HepG2 (cell line): ENCODE data around the gene EGR4. TPM values are rescaled to one million over a fixed set of nuclear protein-coding genes. Genes with fewer than 3 reads are reported as not detected.

Experiments used
- ATAC-seq: fragments of 200-7000 bp; cut with Tn5 transposase; 3 replicates; pipeline ENCODE4 v1.9.1; 2020; ENCODE audit warnings: mild to moderate bottlenecking, moderate library complexity
- BruUV-seq: library from RNA; stranded (reverse); fragments of 400-500 nt; replicated peaks from 2 replicates; lab custom pipeline; 2021; lab: Mats Ljungman, UMichigan
- CTCF ChIA-PET: fragments of 300-600 bp; formaldehyde crosslinking; extraction: SDS; loops from one replicate; lab custom pipeline; 2021; ENCODE audit warnings: low total read pairs, inconsistent platforms, low intra/inter-chr PET ratio; lab: Yijun Ruan, JAX
- POLR2A ChIA-PET: fragments of 350-600 bp; sonication (Branson Sonifier 250); formaldehyde crosslinking; loops from one replicate; lab custom pipeline; 2020; ENCODE audit warnings: antibody characterized with exemption, inconsistent platforms; lab: Yijun Ruan, JAX
- DNase-seq: peaks from one replicate; pipeline ENCODE4 v3.0.0-alpha.2; 2015; ENCODE audit warnings: low spot score
- FAIRE-seq: peaks from 3 replicates; lab custom pipeline; 2011; peaks lifted over from hg19 to GRCh38; lab: Jason Lieb, UNC
- H2AFZ ChIP-seq: one replicate; pipeline ENCODE4 v1.6.1; 2011; ENCODE audit warnings: low read length, inconsistent platforms
- H3K27ac ChIP-seq: fragments of 300-600 bp; 3 replicates; pipeline ENCODE4 v1.8.0; 2011; ENCODE audit warnings: mixed run types, mild to moderate bottlenecking, mixed read lengths, low read length, inconsistent platforms; ENCODE audit not compliant: insufficient read depth; ENCODE audit errors: extremely low read length
- H3K27me3 ChIP-seq, 2 experiments: fragments of 200-600 bp in 1 of 2; 2 replicates in 1 of 2; 3 replicates in 1 of 2; pipeline versions ENCODE4 v1.6.0 to v1.8.0; 2011; ENCODE audit warnings: low read length in 2 of 2, mild to moderate bottlenecking in 2 of 2, moderate library complexity in 2 of 2, inconsistent platforms in 1 of 2; ENCODE audit not compliant: insufficient read depth in 2 of 2, control insufficient read depth in 1 of 2
- H3K36me3 ChIP-seq, 2 experiments: fragments of 200-600 bp in 1 of 2; replicated peaks in 1 of 2; 2 replicates in 1 of 2; 3 replicates in 1 of 2; pipeline versions ENCODE4 v1.5.1 to v1.8.0; 2011; ENCODE audit warnings: low read length in 2 of 2, inconsistent platforms in 1 of 2; ENCODE audit not compliant: insufficient read depth in 2 of 2, control insufficient read depth in 1 of 2
- H3K4me1 ChIP-seq: 2 replicates; pipeline ENCODE4 v1.5.1; 2012; ENCODE audit warnings: low read length, inconsistent platforms; ENCODE audit not compliant: insufficient read depth
- H3K4me2 ChIP-seq: 2 replicates; pipeline ENCODE4 v1.6.0; 2011; ENCODE audit warnings: low read depth, low read length, inconsistent platforms
- H3K4me3 ChIP-seq, 3 experiments: fragments of 200-600 bp in 1 of 3; sonication (generic), shearing (Covaris generic) in 1 of 3; replicated peaks in 1 of 3; 2 replicates each; pipeline ENCODE4 v1.5.1; 2011 to 2016; ENCODE audit warnings: low read length in 3 of 3, inconsistent platforms in 2 of 3, low read depth in 2 of 3, mild to moderate bottlenecking in 2 of 3, control low read depth in 1 of 3, mixed read lengths in 1 of 3; ENCODE audit not compliant: insufficient read depth in 1 of 3
- H3K79me2 ChIP-seq: one replicate; pipeline ENCODE4 v1.6.1; 2011; ENCODE audit warnings: low read length, inconsistent platforms; ENCODE audit not compliant: insufficient read depth
- H3K9ac ChIP-seq: 2 replicates; pipeline ENCODE4 v1.6.0; 2011; ENCODE audit warnings: mild to moderate bottlenecking, low read depth, low read length, inconsistent platforms; ENCODE audit not compliant: insufficient read depth
- H3K9me3 ChIP-seq: 2 replicates; pipeline ENCODE4 v1.5.1; 2012; ENCODE audit warnings: mild to moderate bottlenecking, low read length
- H4K20me1 ChIP-seq: 2 replicates; pipeline ENCODE4 v1.6.0; 2011; ENCODE audit warnings: inconsistent platforms, mild to moderate bottlenecking, low read length, moderate library complexity; ENCODE audit not compliant: insufficient read depth
- ASH2L ChIP-seq: fragments of 300-600, 200-600 bp; sonication (generic); IDR thresholded peaks from 2 replicates; pipeline ENCODE4 v1.7.0; 2017; ENCODE audit warnings: low read depth, mild to moderate bottlenecking, moderate library complexity, mixed read lengths, low read length; ENCODE audit not compliant: insufficient read length
- EEA1 ChIP-seq: sonication (generic); formaldehyde crosslinking; IDR thresholded peaks from 2 replicates; pipeline ENCODE4 v1.5.1; 2020; ENCODE audit warnings: mild to moderate bottlenecking, missing genetic modification reagents, borderline replicate concordance
- ETV6 ChIP-seq: sonication (generic); formaldehyde crosslinking; conservative IDR thresholded peaks from 2 replicates; pipeline ENCODE4 v1.4.0; 2020; ENCODE audit warnings: missing genetic modification reagents
- KDM1A ChIP-seq: IDR thresholded peaks from 2 replicates; pipeline ENCODE4 v1.6.1; 2016; ENCODE audit warnings: missing compliant biosample characterization
- MEF2D ChIP-seq: sonication (generic); formaldehyde crosslinking; IDR thresholded peaks from 2 replicates; pipeline ENCODE4 v1.5.1; 2020; ENCODE audit warnings: mild to moderate bottlenecking, missing genetic modification reagents
- NFKB2 ChIP-seq: sonication (generic); formaldehyde crosslinking; IDR thresholded peaks from 2 replicates; pipeline ENCODE4 v1.4.0; 2020; ENCODE audit warnings: missing genetic modification reagents, borderline replicate concordance
- PHF8 ChIP-seq: sonication (generic); formaldehyde crosslinking; IDR thresholded peaks from 2 replicates; pipeline ENCODE4 v1.5.0; 2020; ENCODE audit warnings: missing genetic modification reagents
- RAD21 ChIP-seq: fragments of 450-650 bp; formaldehyde crosslinking; IDR thresholded peaks from 2 replicates; pipeline ENCODE4 v1.5.0; 2020; ENCODE audit warnings: mild to moderate bottlenecking
- SCMH1 ChIP-seq: sonication (generic); formaldehyde crosslinking; IDR thresholded peaks from 2 replicates; pipeline ENCODE4 v1.9.0; 2021; ENCODE audit warnings: missing genetic modification reagents, mild to moderate bottlenecking, borderline replicate concordance
- SMC3 ChIP-seq: IDR thresholded peaks from 2 replicates; pipeline ENCODE4 v1.6.1; 2011; ENCODE audit warnings: low read length, improper control_type of control experiment
- TRIM22 ChIP-seq: fragments of 450-650 bp; IDR thresholded peaks from 2 replicates; pipeline ENCODE4 v1.6.1; 2017
- ZBTB10 ChIP-seq: sonication (generic); formaldehyde crosslinking; IDR thresholded peaks from 2 replicates; pipeline ENCODE4 v1.4.0; 2020; ENCODE audit warnings: missing genetic modification reagents, borderline replicate concordance
- ZBTB42 ChIP-seq: sonication (generic); formaldehyde crosslinking; IDR thresholded peaks from 2 replicates; pipeline ENCODE4 v1.5.0; 2020; ENCODE audit warnings: mild to moderate bottlenecking, missing genetic modification reagents
- ZNF224 ChIP-seq: sonication (generic); formaldehyde crosslinking; IDR thresholded peaks from 2 replicates; pipeline ENCODE4 v1.5.0; 2020; ENCODE audit warnings: mild to moderate bottlenecking, missing genetic modification reagents
- ZNF766 ChIP-seq: sonication (generic); formaldehyde crosslinking; IDR thresholded peaks from 2 replicates; pipeline ENCODE4 v1.5.0; 2020; ENCODE audit warnings: missing genetic modification reagents, borderline replicate concordance
- ZUFSP ChIP-seq: sonication (generic); formaldehyde crosslinking; IDR thresholded peaks from 2 replicates; pipeline ENCODE4 v1.9.0; 2021; ENCODE audit warnings: missing genetic modification reagents, mild to moderate bottlenecking, borderline replicate concordance
- WGBS: methylation state at CpG from one replicate; pipeline ENCODE4 v1.1.6; 2017; ENCODE audit warnings: low lambda C conversion rate; 5-methylcytosine and 5-hydroxymethylcytosine counted together
- in situ Hi-C: cut with HindIII; loops from 2 replicates; pipeline ENCODE4 v1.10.0; 2017; ENCODE audit warnings: low pct_unique_long_range_greater_than_20kb; ENCODE audit not compliant: extremely low pct_ligation_motif_present
- intact Hi-C: fragments of 100-400 bp; cut with micrococcal nuclease; formaldehyde crosslinking; loops from one replicate; pipeline ENCODE4 v1.10.0; 2022; ENCODE audit not compliant: unreplicated experiment
- polyA plus RNA-seq, 8 experiments: library from polyadenylated mRNA; depleted of rRNA in 3 of 8; stranded (reverse) in 7 of 8; unstranded in 1 of 8; fragments of >200 nt; fragmentation: Illumina TruSeq in 4 of 8; extraction: Trizol in 4 of 8; gene quantifications; 2 replicates each; pipeline versions ENCODE4 v1.2.1 to v1.2.3, GENCODE V29; 2011 to 2016; ENCODE audit warnings: low read depth in 4 of 8, missing spikeins in 1 of 8, mixed read lengths in 1 of 8; ENCODE audit not compliant: insufficient read depth in 1 of 8
- total RNA-seq, 5 experiments: library from RNA; depleted of rRNA; stranded (reverse); fragments of >200 nt; fragmentation: Illumina TruSeq; extraction: Trizol; gene quantifications; 2 replicates each; pipeline ENCODE4 v1.2.3, GENCODE V29; 2016; ENCODE audit warnings: low read depth in 1 of 5

Gene EGR4
- total and polyA plus RNA-seq, 2 of the 13 experiments (the other 11 are each of a cell fraction or from before 2014, with no cell fraction given), result not detected

GRCh38 chr2:73297151-73297559 lies 3.8 kb upstream of the EGR4 start:
- H4K20me1 ChIP-seq, result no peaks in the 10 kb centered on the region; the same call in 1 of the 2 replicates
- ATAC-seq (no peak), DNase-seq (no peak), FAIRE-seq (no peak)
- no peak for TF ChIP-seq PHF8 (CRISPR knock-in tag)
- TF ChIP-seq ETV6 (CRISPR knock-in tag), result no peak
- no peak for TF ChIP-seq SMC3
- no peak for TF ChIP-seq SCMH1 (CRISPR knock-in tag)
- TF ChIP-seq ASH2L, result no peak
- TF ChIP-seq ZBTB42 (CRISPR knock-in tag), result no peak
- TF ChIP-seq ZBTB10 (CRISPR knock-in tag), result no peak
- TF ChIP-seq ZNF224 (CRISPR knock-in tag), result no peak
- no peak for TF ChIP-seq MEF2D (CRISPR knock-in tag)
- no peak for TF ChIP-seq TRIM22
- no peak for TF ChIP-seq NFKB2 (CRISPR knock-in tag)
- no peak for TF ChIP-seq KDM1A
- TF ChIP-seq ZUFSP (CRISPR knock-in tag), result no peak
- no peak for TF ChIP-seq ZNF766
- no peak for TF ChIP-seq RAD21 (CRISPR knock-in tag)
- TF ChIP-seq EEA1, result no peak
- ChIA-PET POLR2A (no interaction called here), CTCF (no interaction called here)
- intact Hi-C loops (no loop called here), in situ Hi-C loops (no loop called here)
- H2AFZ ChIP-seq, result no peak overlapping the region
- H3K9me3 ChIP-seq, result no peaks in the 10 kb centered on the region
- H3K4me2 ChIP-seq, result no peak overlapping the region
- H3K79me2 ChIP-seq, result no peaks in the 10 kb centered on the region
- WGBS, result 0% methylated on average over 2 of the region's 2 CpGs
- H3K9ac ChIP-seq, result no peak overlapping the region
- peaks cover 8% of the 10 kb centered on the region; the same call in 1 of the 2 replicates for H3K4me1 ChIP-seq
- peaks cover 9 to 67% of the 10 kb centered on the region in 2 experiments; a peak in 4 of 5 replicates for H3K27me3 ChIP-seq
- H3K4me3 ChIP-seq, result no peak overlapping the region
- H3K27ac ChIP-seq, result no peak overlapping the region
- no TSS peak for BruUV-seq
- H3K36me3 ChIP-seq, result no peaks in the 10 kb centered on the region
